GM19193 (cell line): ENCODE results near the gene TOX4.

Experiments used
- POLR2A ChIP-seq: IDR thresholded peaks from 4 replicates; pipeline ENCODE4 v1.6.1; 2011; ENCODE audit not compliant: insufficient read depth, insufficient read length; ENCODE audit errors: extremely low read depth

TOX4 gene

GRCh38 chr14:21476925-21477681, at the start of gene TOX4, which contains the start of gene RAB2B:
TSS of gene TOX4 (plus strand) at chr14:21477195. CDS start at chr14:21477279, 84 bp downstream.
TSS of gene RAB2B (minus strand) at chr14:21476959. CDS start at chr14:21476872, 87 bp downstream.
- peak; percentile 82 for TF ChIP-seq POLR2A

- TF ChIP-seq POLR2A, result no peak
Observed at GRCh38 chr14:21428930-21429329, 48.1 kb upstream of the TOX4 start.

DNA sequence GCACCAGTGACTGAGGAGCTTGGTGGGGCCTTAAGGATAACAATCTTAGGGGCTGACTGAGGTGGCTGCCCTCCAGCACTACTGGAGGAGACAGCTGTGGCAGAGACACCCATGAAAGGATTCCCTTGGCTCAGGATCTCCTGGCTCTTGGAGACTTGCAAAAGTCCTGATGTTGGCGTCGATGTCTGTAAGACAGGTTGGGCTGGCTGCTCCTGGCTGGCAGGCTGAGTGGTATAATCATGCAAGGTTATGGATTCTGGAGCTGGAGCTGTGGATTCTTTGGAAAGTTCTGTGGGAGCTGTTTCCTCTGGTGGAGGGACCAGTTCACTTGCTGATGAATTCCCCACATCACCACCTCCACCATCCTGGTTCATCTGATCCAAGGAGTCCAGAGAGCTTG, 45.9 kb upstream of the TOX4 start:
- no peak for TF ChIP-seq POLR2A

- TF ChIP-seq POLR2A, result no peak
Observed at GRCh38 chr14:21436567-21437062, 40.4 kb upstream of the TOX4 start.

GRCh38 chr14:21437063-21437901, 39.7 kb upstream of the TOX4 start:
- TF ChIP-seq POLR2A, result peak; percentile 63

DNA sequence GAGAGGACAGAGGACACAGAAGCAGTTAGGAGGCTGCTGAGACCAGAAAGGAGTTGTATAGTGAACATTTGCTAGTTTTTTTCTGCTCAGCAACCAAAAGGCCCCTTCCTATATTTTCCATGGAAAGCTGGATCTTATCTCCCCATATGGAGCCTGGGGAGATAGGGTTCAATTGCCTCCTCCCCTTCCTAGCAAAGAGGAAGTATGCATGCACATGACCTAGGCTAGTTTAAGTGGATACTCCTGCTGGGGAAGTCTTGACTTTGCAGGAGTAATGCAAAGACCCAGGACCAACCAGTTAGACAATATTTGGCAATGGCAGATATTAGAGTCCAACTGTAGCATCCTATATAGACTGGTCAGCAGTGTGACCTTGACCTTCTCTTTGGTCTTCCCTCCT, 36.1 kb upstream of the TOX4 start:
- TF ChIP-seq POLR2A, result no peak

- no peak for TF ChIP-seq POLR2A
Observed at GRCh38 chr14:21449899-21450216, 27.1 kb upstream of the TOX4 start.

GRCh38 chr14:21454843-21455544, 22.0 kb upstream of the TOX4 start:
- TF ChIP-seq POLR2A, result no peak

DNA sequence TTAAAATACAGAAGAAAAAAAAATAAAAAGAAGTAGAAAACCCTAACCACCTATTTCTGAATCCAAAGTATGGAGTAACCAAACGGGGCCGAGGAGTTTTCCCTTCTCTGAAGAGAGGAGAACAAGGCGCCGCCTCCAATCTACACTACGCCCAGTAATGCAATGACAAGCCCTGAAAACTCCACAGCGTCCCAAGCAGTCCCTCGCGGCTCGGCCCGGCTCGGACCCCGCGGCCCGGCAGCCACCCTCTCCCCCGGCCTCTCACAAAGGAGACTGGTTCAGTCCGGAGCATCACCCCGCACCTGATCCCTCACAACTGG, 21.4 kb upstream of the TOX4 start:
- no peak for TF ChIP-seq POLR2A

DNA sequence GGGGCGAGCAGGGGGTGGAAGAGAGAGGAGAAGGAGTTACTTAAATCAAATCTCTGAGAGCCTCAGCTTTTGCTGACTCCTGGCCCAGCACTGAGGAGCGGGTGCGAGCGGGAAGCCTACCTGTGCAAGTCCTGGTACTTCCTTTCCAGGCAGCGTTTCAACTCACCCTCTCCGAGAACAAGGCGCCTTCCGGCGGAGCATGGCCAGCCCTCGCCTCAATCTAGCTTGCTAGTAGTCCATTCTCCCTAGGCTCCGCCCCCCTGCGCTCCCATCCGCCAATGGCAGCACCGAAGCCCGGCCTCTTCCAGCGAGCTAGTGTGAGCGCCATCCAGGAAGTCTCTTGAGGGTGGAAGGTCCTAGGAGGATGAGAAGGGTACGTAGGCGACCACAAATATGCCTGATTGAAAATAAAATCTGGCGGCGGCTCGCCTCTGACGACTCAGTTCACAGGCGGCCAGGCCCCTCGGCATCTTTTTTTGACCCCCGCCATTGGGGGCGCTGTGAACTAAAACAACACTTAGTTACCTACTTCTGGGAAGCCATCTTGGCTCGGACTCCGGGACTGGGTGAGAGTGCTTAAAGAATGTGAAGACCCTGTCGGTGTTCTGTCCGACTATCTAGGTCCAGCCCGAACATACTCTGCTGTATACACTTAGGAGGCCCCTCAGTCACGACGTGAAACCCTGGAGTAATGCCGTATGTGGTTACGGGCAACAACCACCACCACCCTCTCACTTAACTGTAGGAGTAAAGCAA, 20.9 kb upstream of the TOX4 start, which contains the start of gene CHD8:
TSS of gene CHD8 (minus strand) at position 212 of the 756 bp plus-strand sequence. CDS start 24,480 bp downstream, outside the sequence.
- peak; percentile 87 for TF ChIP-seq POLR2A

GRCh38 chr14:21467616-21468015, 9.4 kb upstream of the TOX4 start:
- no peak for TF ChIP-seq POLR2A

DNA sequence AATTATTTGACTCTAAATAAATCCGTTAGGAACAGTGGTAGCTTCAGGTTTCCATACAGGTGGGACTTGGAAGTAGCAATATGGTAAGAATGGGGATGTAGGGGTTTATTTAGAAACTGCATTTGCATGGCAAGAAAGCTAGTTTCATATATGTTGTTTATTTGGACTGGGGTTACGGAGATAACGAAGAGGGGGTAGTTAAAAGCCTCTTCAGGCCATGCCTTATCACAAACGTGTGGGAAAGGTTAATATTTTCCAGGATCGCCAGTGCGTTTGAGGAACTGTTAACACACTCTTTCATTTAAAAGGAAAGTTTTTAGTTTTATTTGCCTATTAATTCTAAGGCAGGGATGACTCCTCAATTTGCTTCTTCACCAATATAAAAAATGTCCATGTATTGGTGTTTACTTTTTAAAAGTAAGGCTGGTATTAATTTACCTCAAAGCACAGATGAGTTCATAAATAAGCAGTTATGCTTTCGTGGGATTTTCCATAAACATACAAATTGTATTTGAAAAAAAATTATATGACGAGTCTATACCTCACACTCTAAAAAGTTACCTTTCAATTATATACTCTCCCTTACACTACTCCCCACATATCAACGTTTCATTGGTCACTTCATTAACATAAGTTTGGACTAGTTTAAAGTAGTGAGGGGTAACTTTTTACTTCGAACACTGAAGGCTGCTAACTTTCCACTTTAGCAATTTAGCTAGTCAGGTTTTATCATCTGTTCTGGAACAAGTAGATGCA, 1.1 kb upstream of the TOX4 start:
- no peak for TF ChIP-seq POLR2A

GRCh38 chr14:21476523-21476924, 471 bp upstream of the TOX4 start:
- TF ChIP-seq POLR2A, result peak; percentile 54

DNA sequence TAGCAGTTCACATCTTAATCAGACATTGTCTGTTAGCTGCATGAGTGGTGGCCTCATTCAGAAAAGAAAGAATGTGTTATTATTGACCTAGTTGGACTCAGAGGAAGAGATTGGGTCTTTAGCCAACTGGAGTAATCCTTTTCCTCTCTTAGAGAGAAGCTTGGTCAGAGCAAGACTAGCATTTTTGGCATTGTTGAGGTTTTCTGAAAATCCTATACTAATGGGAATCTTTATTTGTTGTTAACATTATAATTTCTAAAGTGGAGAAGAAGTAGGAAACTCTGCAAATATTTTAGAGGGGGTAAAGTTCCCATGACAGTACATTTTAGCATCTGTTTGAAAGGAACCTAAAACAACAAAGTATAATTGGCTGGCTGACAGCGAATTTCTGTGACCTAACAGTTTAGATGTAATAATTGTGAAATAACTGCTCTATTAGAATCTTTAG, 9.7 kb downstream of the TOX4 start:
- no peak for TF ChIP-seq POLR2A
